ENCODE measurements around the gene MICB.

The MICB gene

DNA sequence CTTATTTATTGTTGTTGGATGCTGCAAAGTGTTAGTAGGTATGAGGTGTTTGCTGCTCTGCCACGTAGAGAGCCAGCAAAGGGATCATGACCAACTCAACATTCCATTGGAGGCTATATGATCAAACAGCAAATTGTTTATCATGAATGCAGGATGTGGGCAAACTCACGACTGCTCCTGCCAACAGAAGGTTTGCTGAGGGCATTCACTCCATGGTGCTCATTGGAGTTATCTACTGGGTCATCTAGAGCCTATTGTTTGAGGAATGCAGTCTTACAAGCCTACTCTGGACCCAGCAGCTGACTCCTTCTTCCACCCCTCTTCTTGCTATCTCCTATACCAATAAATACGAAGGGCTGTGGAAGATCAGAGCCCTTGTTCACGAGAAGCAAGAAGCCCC lies 12.1 kb downstream of the MICB start:
- DNase-seq (ENCODE audit: low spot score) = no peak

DNA sequence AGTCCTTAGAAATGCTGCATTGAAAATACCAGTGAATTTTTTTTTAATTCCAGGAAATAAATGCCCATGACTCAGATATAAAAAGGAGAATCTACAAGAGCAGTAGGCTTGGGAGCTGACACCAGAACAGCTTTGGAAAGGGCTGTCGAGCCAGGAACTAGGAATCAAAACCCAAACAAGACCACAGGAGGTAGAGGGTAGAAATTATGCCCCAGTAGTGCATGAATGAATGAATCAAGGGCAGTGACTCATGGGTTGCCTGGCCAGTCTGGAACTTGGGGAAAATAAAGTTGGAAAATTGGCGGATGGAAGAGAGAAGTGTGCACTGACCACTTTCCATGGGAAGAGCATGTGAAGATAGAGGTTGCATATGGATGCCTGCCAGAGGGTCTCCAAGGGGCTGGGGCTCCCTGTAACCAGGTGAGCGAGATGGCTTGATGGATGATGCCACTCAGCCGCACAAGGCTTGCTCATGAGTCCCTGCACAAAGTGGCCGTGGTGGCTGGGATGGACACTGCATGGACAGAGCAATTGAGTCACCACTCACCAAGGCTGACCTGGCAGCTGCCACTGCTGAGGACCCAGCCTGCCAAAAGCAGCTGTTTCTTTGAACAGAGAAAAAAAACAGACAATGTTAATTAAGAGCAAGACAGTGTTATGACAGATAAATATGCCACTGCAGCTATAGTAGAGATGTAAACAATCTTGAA lies 15.7 kb downstream of the MICB start:
- DNase-seq (ENCODE audit: low spot score) = no peak

- no peak for DNase-seq (ENCODE audit: low spot score)
These were observed 23.9 kb downstream of the MICB start for GRCh38 chr6:31521835-31522234.

GRCh38 chr6:31525553-31525931 lies 27.6 kb downstream of the MICB start:
- DNase-seq (ENCODE audit: low spot score) = no peak

DNA sequence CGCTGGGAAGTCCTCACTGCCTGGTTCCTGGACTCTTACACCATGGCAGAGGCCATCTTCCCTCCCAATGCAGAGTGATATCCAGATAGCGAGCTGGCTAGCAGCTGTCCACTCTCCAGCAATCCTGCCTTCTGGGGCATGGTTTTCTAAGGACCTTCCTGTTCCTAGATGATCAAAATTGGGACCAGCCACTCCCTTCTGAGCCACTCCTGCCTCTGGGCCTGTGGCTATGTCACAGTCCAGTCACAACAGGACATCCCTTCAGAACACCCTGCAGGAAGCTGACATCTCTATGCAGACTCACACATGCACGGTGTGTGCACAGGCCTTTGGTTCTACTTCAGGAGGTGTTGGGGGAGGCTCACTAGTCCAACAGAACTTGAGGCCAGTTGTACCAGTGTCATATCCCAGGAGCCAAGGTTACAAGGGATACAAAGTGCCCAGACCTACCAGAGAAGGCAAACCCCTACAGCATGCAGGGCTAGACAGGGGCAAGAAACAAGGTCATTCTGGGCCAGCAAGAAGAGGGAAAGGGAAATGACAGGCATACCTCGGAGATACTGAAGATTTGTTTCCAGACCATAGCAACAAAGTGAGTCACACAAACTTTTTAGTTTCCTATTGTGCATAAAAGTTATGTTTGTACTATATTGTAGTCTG lies 28.1 kb downstream of the MICB start:
- peak; percentile 44 for DNase-seq (ENCODE audit: low spot score)

GRCh38 chr6:31528307-31528777 lies 30.4 kb downstream of the MICB start:
- DNase-seq (ENCODE audit: low spot score) = no peak

DNA sequence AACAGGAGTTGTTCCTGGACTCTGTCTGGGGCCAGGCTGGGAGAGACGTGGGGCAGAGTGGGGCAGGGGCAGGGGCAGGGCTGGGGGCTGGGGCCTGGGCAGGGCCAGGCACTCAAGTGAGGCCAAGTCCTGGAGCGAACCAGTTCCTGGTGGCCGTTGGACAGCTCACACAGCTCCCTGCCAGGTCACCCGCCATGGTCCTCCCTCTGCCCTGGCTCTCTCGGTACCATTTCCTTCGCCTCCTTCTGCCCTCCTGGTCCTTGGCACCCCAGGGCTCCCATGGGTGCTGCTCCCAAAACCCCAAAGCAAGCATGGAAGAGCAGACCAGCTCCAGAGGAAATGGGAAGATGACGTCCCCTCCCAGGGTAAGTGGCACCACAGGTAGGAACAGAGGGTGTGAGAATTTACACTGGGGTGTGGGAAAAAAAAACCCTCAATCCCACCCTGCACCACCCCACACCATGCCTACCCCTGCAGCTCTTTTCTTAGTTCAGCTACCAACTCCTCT lies 30.9 kb downstream of the MICB start, which contains the start of gene MCCD1:
MCCD1 (plus strand) TSS at position 142 of the 508 bp plus-strand sequence; CDS start at position 195, 53 bp downstream.
- DNase-seq (ENCODE audit: low spot score) = no peak

DNA sequence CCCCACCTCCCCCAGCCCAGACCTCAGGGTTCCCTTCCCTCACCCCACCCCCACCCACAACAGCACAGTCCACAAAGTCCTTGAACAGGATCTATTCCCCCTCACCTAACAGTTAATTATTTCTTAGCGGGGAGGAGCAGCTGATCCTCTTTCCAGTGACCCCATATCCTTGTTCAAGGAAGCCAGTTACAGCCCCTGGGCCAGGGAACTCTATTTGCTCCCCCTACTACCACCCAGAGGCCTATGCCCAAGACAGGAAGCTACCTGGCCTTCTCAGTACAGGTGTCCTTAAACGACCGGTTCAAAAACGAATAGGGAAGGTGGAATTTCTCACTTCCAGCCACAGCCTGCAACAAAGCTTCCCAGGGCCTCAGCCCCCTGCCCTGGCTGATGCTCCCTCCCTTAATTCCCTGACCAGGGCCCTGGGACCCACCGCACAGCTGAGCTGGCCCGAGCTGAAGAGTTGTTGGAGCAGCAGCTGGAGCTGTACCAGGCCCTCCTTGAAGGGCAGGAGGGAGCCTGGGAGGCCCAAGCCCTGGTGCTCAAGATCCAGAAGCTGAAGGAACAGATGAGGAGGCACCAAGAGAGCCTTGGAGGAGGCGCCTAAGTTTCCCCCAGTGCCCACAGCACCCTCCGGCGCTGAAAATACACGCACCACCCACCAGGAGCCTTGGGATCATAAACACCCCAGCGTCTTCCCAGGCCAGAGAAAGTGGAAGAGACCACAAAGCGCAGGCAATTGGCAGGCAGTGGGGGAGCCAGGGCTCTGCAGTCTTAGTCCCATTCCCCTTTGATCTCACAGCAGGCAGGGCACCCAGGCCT lies 31.6 kb downstream of the MICB start:
- no peak for DNase-seq (ENCODE audit: low spot score)

GRCh38 chr6:31530659-31531058 lies 32.7 kb downstream of the MICB start:
- no peak for DNase-seq (ENCODE audit: low spot score)

DNA sequence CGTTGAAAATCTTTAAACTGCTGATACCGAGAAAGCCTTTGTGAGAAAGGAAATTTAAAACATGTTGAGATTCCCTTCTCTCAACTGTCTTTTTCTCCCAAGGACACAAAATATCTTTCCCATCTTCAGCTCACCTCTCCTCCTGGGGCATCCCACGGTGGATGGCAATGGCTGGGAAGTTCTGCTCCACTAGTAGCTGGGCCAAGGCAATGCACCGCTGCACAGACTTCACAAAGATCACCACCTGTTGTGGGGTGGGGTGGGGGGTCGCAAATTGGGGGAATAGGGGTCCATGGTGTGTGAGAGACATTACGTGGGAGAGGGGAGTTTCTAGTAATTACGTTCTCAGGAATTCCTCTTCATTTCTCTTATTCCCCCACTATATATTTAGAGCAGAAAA lies 33.2 kb downstream of the MICB start:
- no peak for DNase-seq (ENCODE audit: low spot score)

DNA sequence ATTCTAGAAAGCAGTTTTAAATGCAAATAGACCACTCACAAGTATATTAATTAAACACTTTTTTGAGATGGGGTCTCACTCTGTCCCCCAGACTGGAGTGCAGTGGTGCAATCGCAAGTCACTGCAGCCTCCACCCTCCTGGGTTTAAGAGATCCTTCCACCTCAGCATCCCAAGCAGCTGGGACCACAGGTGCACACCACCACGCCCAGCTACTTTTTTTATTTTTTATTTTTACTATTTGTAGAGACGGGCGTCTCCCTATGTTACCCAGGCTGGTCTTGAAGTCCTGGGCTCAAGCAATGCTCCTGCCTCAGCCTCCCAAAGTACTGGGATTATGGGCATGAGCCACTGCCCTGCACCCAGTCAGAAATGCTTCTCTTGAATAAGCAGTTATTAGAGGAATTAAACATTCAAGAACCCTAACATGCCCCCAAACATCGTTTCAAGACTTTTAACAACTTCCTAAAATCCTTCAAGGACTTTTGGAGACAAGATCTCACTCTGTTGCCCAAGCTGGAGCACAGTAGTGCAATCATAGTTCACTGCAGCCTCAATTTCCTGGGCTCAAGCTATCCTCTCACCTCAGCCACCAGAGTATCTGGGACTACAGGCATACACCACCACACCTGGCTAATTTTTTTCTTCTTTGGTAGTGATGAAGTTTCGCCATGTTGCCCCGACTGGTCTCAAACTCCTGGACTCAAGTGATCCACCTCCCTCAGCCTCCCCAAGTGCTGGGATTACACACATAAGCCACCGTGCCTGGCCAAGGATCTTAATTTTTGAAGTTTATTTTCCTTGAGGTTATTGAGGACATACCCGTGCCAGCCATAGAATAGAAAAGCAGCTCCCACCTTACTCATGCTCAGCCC lies 34.1 kb downstream of the MICB start:
- no peak for DNase-seq (ENCODE audit: low spot score)

- DNase-seq (ENCODE audit: low spot score) = no peak
These were observed 34.9 kb downstream of the MICB start for GRCh38 chr6:31532644-31533454.

- no peak for DNase-seq (ENCODE audit: low spot score)
These were observed 35.5 kb downstream of the MICB start for GRCh38 chr6:31533455-31533841.

DNA sequence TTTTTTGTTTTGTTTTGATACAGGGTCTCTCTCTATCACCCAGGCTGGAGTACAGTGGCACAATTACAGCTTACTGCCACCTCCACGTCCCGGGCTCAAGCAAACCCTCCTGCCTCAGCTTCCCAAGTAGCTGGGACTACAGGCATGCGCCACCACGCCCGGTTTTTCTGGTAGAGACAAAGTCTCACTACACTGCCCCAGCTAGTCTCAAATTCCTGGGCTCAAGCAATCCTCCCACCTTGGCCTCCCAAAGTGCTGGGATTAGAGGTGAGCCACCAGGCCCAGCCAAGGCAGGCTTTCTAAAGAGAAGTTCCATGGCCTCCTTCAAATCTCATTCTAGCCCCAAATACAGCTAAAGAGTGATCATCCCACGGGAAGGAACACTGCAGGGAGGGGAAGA lies 36.1 kb downstream of the MICB start:
- DNase-seq (ENCODE audit: low spot score) = no peak

- DNase-seq (ENCODE audit: low spot score) = no peak
These were observed 36.6 kb downstream of the MICB start for GRCh38 chr6:31534521-31535040.

DNA sequence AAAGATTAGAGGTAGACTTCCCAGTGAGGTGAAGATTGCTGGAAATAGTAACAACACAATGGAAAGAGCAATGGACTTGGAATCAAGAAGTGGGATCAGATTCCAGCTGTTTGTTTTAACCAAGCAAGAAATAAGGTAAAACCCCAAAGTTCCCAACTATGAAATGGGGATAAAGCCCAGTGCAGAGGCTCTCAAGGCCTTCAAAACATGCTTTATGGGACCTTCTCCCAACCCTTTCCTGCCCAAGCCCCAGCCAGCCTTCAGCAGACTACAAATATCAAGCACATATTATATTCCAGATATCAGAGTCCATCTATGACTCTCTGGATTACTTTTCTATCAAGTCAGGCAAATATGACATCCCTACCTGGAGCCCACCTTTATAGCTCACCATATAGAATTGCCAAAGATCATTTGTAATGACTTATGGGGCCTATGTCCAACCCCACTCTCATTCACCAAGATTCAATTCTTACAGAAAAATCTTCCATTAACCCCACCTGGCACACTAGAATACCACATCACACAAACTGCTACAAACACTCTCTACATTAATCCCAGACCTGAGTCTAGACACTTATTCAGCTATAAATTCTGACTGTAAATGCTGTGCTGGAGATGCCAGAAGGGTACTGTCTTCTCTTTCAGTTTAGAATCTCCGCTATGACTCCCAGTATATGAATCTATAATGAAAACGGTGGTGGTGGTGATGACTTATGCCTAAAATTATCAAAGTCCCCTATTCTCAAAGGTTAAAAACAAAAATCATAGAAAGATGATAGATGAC lies 37.8 kb downstream of the MICB start:
- no peak for DNase-seq (ENCODE audit: low spot score)

GRCh38 chr6:31538805-31539400 lies 41.0 kb downstream of the MICB start:
- no peak for DNase-seq (ENCODE audit: low spot score)

DNA sequence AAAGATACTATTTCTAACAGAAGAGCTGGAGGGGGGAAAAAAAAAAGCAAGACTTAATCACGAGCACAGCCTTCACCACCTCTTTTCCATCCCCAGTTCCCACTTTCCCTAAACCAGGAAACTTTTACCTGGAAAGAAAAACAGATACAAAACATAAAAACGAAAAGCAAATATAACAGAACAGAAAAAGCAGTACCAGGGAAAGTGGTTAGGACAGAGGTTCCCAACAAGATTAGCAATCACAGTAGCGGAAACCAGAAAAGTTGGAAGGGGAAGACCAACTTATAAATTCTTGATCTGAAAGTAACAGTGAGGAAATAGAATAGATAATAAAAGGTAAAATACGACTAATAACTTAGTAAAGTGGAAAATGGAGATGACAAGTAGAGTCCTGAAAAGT lies 42.7 kb downstream of the MICB start:
- DNase-seq (ENCODE audit: low spot score) = no peak

DNA sequence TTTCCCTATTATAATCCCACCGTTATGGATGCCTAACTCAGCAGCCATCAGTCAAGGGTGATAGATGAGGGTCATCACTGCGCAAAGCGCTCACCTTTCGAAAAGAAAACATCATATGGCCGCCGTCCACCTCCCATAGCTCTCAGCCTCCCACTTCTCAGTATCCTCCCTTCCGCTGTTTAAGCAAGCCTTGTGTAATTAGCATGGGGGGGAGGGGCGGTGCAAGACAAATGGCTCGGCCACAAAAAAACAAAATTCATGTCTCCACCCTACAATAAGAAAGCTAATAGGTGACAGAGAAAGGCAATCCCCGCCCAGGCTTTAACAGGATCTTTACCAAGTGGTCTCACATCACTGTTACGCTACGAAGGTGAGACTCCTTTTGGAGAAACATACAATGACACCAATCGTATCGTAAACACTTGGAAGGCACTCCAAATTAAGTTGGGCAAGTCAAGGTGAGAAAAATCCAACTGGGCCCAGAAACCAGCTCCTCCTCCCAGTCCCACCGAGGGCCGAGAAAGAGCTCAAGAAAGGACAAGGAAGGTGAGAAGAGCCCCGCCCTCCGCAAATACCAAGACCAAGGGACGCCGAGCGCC lies 43.2 kb downstream of the MICB start:
- peak; percentile 64 for DNase-seq (ENCODE audit: low spot score)
